Progenitor cell of endocrine pancreas (in vitro differentiated cells): ENCODE results near the gene BRMS1. TPM values are rescaled to one million over a fixed set of nuclear protein-coding genes. Genes with fewer than 3 reads are reported as not detected.

Experiments
- DNase-seq: peaks from one replicate; pipeline ENCODE4 v3.0.0; 2021; ENCODE audit warnings: low spot score; ENCODE audit not compliant: unreplicated experiment
- H3K27ac Mint-ChIP-seq: 2 replicates; pipeline ENCODE4 v1.8.0; 2021; ENCODE audit warnings: mild to moderate bottlenecking, moderate library complexity, mixed read lengths
- H3K27me3 Mint-ChIP-seq: 2 replicates; pipeline ENCODE4 v1.8.0; 2021; ENCODE audit warnings: mixed read lengths
- H3K36me3 Mint-ChIP-seq: 2 replicates; pipeline ENCODE4 v1.8.0; 2022; ENCODE audit warnings: mixed read lengths; ENCODE audit not compliant: insufficient read depth
- H3K4me1 Mint-ChIP-seq: 2 replicates; pipeline ENCODE4 v1.8.0; 2021; ENCODE audit warnings: low read depth, mixed read lengths
- H3K4me3 Mint-ChIP-seq: 2 replicates; pipeline ENCODE4 v1.8.0; 2021; ENCODE audit warnings: low read depth, mild to moderate bottlenecking, moderate library complexity, mixed read lengths
- H3K9me3 Mint-ChIP-seq: 2 replicates; pipeline ENCODE4 v1.8.0; 2021; ENCODE audit warnings: low read depth, mixed read lengths
- total RNA-seq: library from RNA; stranded (reverse); gene quantifications from 2 replicates; pipeline ENCODE4 v1.2.1, GENCODE V29; 2021
- TF ChIP-seq, protein P1 (sequence below): fragments of 200-600 bp; sonication (generic); IDR thresholded peaks from one replicate; pipeline ENCODE4 v1.5.0; 2021; ENCODE audit warnings: antibody characterized with exemption, mild to moderate bottlenecking; ENCODE audit not compliant: unreplicated experiment

Gene BRMS1
- total RNA-seq, 1 donor from 2014 or later: 38.1 TPM

DNA sequence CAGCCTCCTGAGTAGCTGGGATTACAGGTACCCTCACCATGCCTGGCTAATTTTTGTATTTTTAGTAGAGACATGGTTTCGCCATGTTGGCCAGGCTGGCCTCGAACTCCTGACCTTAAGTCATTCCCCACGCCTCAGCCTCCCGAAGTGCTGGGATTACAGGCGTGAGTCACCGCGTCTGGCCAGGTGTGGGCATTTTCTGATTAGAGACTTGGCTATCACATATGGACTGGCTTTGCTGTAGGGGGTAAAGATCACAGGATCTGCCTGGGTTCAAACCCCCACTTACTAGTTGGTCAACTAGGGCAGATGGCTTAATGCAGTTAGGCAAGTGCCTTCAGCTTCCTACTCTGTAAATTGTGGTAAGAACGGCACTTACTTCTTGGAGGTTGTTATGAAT is 34.6 kb downstream of the BRMS1 start:
- TF ChIP-seq, protein P1, sequence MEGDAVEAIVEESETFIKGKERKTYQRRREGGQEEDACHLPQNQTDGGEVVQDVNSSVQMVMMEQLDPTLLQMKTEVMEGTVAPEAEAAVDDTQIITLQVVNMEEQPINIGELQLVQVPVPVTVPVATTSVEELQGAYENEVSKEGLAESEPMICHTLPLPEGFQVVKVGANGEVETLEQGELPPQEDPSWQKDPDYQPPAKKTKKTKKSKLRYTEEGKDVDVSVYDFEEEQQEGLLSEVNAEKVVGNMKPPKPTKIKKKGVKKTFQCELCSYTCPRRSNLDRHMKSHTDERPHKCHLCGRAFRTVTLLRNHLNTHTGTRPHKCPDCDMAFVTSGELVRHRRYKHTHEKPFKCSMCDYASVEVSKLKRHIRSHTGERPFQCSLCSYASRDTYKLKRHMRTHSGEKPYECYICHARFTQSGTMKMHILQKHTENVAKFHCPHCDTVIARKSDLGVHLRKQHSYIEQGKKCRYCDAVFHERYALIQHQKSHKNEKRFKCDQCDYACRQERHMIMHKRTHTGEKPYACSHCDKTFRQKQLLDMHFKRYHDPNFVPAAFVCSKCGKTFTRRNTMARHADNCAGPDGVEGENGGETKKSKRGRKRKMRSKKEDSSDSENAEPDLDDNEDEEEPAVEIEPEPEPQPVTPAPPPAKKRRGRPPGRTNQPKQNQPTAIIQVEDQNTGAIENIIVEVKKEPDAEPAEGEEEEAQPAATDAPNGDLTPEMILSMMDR: no peak
- Mint-ChIP-seq H3K36me3 (no peaks in the 10 kb centered on the region), H3K27me3 (peaks cover 41% of the 10 kb centered on the region), H3K4me1 (peaks cover 2% of the 10 kb centered on the region), H3K4me3 (no peak overlapping the region), H3K27ac (no peak overlapping the region), H3K9me3 (no peaks in the 10 kb centered on the region)
- no peak for DNase-seq

DNA sequence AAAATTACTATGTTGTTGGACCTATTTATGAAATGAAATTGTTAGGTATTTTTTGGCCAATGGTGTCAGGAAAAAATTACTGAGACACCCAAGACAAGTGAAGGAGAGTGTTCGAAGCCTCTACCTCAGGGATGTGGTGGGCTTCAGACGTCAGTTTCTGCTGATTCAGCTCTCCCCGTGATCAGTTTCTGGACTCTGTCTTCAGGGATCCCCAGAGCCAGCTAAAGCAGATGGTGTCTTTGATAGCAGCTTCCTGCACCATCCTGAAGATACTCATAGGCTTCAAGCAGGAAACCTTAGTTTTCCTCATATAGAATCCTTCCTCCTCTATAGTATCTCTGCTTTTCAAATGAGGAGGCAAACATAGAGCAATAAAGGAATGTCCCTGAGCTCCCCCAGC is 35.4 kb downstream of the BRMS1 start:
- DNase-seq: no peak
- Mint-ChIP-seq H3K9me3 (no peaks in the 10 kb centered on the region), H3K4me1 (peaks cover 2% of the 10 kb centered on the region), H3K36me3 (no peaks in the 10 kb centered on the region), H3K4me3 (no peak overlapping the region), H3K27me3 (peaks cover 38% of the 10 kb centered on the region), H3K27ac (no peak overlapping the region)
- TF ChIP-seq, protein P1: no peak

DNA sequence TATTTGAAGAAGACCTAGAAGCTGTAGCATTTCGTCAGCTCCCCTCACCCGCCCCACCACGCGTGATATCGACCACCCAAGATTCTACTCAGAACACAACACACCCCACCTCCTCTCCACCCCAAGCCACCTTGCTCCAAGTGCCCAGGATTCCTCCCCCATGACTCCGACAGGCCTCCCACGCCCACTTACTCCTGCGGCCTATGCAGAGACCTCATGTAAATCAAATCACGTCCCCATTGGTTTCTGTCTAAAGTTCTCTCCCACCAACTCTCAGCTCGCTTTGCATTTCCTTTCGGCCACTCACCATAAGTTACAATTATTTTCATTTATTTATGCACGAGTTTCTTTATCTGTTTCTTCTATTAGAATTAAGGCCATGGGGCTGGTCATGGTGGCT is 42.2 kb downstream of the BRMS1 start:
- Mint-ChIP-seq H3K9me3 (no peaks in the 10 kb centered on the region), H3K4me1 (no peaks in the 10 kb centered on the region), H3K36me3 (no peaks in the 10 kb centered on the region), H3K27me3 (peaks cover 16% of the 10 kb centered on the region), H3K4me3 (no peak overlapping the region), H3K27ac (no peak overlapping the region)
- DNase-seq: no peak
- TF ChIP-seq, protein P1: no peak

GRCh38 chr11:66299186-66299585 is 45.7 kb downstream of the BRMS1 start:
- Mint-ChIP-seq H3K36me3 (no peaks in the 10 kb centered on the region), H3K27me3 (peaks cover 26% of the 10 kb centered on the region), H3K4me3 (no peak overlapping the region), H3K9me3 (no peaks in the 10 kb centered on the region), H3K27ac (no peak overlapping the region), H3K4me1 (no peaks in the 10 kb centered on the region)
- DNase-seq: no peak
- TF ChIP-seq, protein P1: no peak

DNA sequence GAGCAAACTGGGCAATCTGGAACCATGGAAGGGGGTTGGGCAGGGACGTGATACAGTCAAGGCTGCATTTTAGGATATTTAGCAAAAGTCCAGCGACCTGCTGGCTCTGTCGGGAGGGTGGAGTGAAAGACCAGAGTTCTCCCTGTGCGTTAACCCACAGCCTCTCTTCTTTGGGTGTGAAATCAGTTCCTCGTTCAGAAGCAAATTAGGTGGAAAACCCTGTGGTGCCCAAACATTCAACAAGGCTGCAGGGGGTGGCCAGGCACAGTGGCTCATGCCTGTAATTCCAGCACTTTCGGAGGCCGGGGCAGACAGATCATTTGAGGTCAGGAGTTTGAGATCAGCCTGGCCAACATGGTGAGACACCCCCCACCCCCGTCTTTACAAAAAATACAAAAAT is 47.3 kb downstream of the BRMS1 start:
- H3K36me3 Mint-ChIP-seq: no peaks in the 10 kb centered on the region
- H3K4me1 Mint-ChIP-seq: no peaks in the 10 kb centered on the region
- H3K27me3 Mint-ChIP-seq: peaks cover 37% of the 10 kb centered on the region
- TF ChIP-seq, protein P1: no peak
- no peak overlapping the region for H3K4me3 Mint-ChIP-seq
- no peaks in the 10 kb centered on the region for H3K9me3 Mint-ChIP-seq
- DNase-seq: no peak
- H3K27ac Mint-ChIP-seq: no peak overlapping the region
